ENCODE data around the gene ASPSCR1. TPM values are rescaled to one million over a fixed set of nuclear protein-coding genes. Genes with fewer than 3 reads are reported as not detected.

Gene ASPSCR1
- total and polyA plus RNA-seq, 10 donors = 20.2 to 58.8 (median 33.5) TPM

- intact Hi-C loops (cut with DNase I; ENCODE audit: low total_unique reads) = no loop called here
- H3K27ac ChIP-seq = no peak overlapping the region
- WGBS, 5 donors = 87 to 90% (median 88%) methylated on average over 24 to 26 of the region's 26 CpGs
- no peak overlapping the region for H3K4me3 ChIP-seq
- TF ChIP-seq POLR2A (IDR thresholded peaks at IDR 0.05) (no peak), CTCF (IDR thresholded peaks at IDR 0.05 in 8 of 11, conservative IDR thresholded peaks at IDR 0.05 in 3 of 11) (no peak), POLR2AphosphoS5 (IDR thresholded peaks at IDR 0.05) (peak in 1 of 3 donors; percentile 16)
- peaks cover 0 to 22% (median 4%) of the 10 kb centered on the region in 6 donors for H3K4me1 ChIP-seq
- peaks cover 0 to 91% (median 27%) of the 10 kb centered on the region in 6 donors for H3K36me3 ChIP-seq
- no peak for DNase-seq
- no peaks in the 10 kb centered on the region for H3K9me3 ChIP-seq
- H3K27me3 ChIP-seq (replicated peaks in 1 of 7) = no peaks in the 10 kb centered on the region
Observed at GRCh38 chr17:81987161-81987770, 9.8 kb downstream of the ASPSCR1 start.

- intact Hi-C loops (cut with DNase I; ENCODE audit: low total_unique reads) = loop anchor here (2.0 kb wide), 1 partner anchor 44 kb away; the partner anchor contains the start of gene MYADML2
- H3K4me3 ChIP-seq = no peak overlapping the region
- peaks cover 0 to 16% (median 6%) of the 10 kb centered on the region in 6 donors for H3K4me1 ChIP-seq
- DNase-seq = no peak
- H3K27ac ChIP-seq = no peak overlapping the region
- 91 to 96% (median 92%) methylated on average over 22 to 25 of the region's 25 CpGs for WGBS, 5 donors
- no peaks in the 10 kb centered on the region for H3K9me3 ChIP-seq
- TF ChIP-seq CTCF (IDR thresholded peaks at IDR 0.05 in 8 of 11, conservative IDR thresholded peaks at IDR 0.05 in 3 of 11) = no peak
- no peak for TF ChIP-seq POLR2AphosphoS5 (IDR thresholded peaks at IDR 0.05)
- no peak for TF ChIP-seq POLR2A (IDR thresholded peaks at IDR 0.05)
- H3K36me3 ChIP-seq = peaks cover 0 to 80% (median 12%) of the 10 kb centered on the region in 6 donors
- H3K27me3 ChIP-seq (replicated peaks in 1 of 7) = no peaks in the 10 kb centered on the region
Observed at GRCh38 chr17:81990836-81991683, 13.6 kb downstream of the ASPSCR1 start.

DNA sequence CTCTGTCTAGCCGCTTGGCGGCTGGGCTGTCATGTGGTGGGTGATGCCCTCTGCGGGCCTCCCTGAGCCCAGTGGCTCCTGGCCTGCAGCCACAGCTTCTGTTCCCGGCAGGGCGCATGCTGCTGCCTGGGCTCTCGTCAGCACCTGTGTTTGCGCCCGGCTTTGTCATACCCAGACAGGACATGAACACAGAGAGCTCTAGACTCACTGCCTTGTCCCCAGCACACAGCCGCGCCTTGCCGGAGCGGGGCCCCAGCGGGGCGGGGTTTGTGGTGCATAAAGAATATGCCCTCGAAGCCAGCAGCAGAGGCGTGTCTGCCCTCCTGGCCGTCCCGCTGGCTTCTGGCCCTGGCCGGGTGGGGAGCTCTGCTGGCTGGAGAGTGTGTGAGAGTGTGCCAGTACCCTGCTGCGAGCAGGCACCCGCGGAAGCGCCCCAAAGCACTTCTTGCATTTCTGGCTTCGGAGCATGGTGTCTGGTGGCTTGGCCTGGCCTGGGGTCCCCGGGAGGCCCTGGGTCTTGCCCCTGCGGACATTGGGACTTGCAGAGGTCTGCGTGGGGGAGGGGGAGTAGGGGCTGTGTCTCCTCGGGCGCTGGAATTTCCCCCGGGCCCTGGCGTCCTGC lies 14.4 kb downstream of the ASPSCR1 start:
- Histone ChIP-seq H3K4me1 (peaks cover 0 to 16% (median 6%) of the 10 kb centered on the region in 6 donors), H3K27ac (no peak overlapping the region), H3K36me3 (peaks cover 0 to 80% (median 7%) of the 10 kb centered on the region in 6 donors), H3K4me3 (no peak overlapping the region), H3K9me3 (no peaks in the 10 kb centered on the region), H3K27me3 (replicated peaks in 1 of 7) (no peaks in the 10 kb centered on the region)
- 61 to 81% (median 72%) methylated on average over 24 to 31 of the region's 31 CpGs for WGBS, 5 donors
- TF ChIP-seq POLR2AphosphoS5 (IDR thresholded peaks at IDR 0.05) = no peak
- no peak for TF ChIP-seq CTCF (IDR thresholded peaks at IDR 0.05 in 8 of 11, conservative IDR thresholded peaks at IDR 0.05 in 3 of 11)
- no peak for TF ChIP-seq POLR2A (IDR thresholded peaks at IDR 0.05)
- intact Hi-C loops (cut with DNase I; ENCODE audit: low total_unique reads) = loop anchor here (2.0 kb wide), 1 partner anchor 45 kb away; the partner anchor contains the start of gene MYADML2
- no peak for DNase-seq

All from spleen (tissue), 11 donors.